Prostate gland (tissue), 2 donors: Measurements from ENCODE around the gene EPC1. TPM values are rescaled to one million over a fixed set of nuclear protein-coding genes. Genes with fewer than 3 reads are reported as not detected.

Experiments
- small RNA-seq, 2 donors: library from RNA; depleted of rRNA; stranded (forward); fragments of <200 nt; gene quantifications; one replicate each; pipeline ENCODE3, GENCODE V24; 2016
- total RNA-seq, 2 donors: library from RNA; depleted of rRNA; stranded (reverse); fragments of >200 nt; gene quantifications; one replicate each; pipeline ENCODE4 v1.1.0, GENCODE V29; 2016

The EPC1 gene
- total RNA-seq, 2 donors from 2014 or later, result 37.1 to 58.3 TPM

Small RNA genes within 50 kb of the gene (small RNA-seq; reads per million reads assigned to genes)
- gene RNU6-1244P, result 0 reads per million in 2 donors

Other genes starting within 250 kb of the EPC1 start
- gene CCDC7, start 99.0 kb upstream of the EPC1 start, total RNA-seq, result 10 to 100 TPM; 12.9 to 19.8 TPM